Measurements from ENCODE around the gene ZNF511.

The ZNF511 gene

GRCh38 chr10:133294189-133294588 is 14.5 kb upstream of the ZNF511 start:
- DNase-seq (no peak), ATAC-seq (replicated peaks) (no peak)
- H3K4me3 Mint-ChIP-seq: no peak overlapping the region
- no peaks in the 10 kb centered on the region for H3K9me3 Mint-ChIP-seq
- no peak overlapping the region for H3K27ac Mint-ChIP-seq
- H3K36me3 Mint-ChIP-seq: peaks cover 43 to 58% of the 10 kb centered on the region in 2 donors
- peaks cover 3 to 7% of the 10 kb centered on the region in 2 donors for H3K4me1 Mint-ChIP-seq
- no peaks in the 10 kb centered on the region for H3K27me3 Mint-ChIP-seq

GRCh38 chr10:133295426-133296320 is 13.0 kb upstream of the ZNF511 start:
- no peak for DNase-seq
- H3K9me3 Mint-ChIP-seq: no peaks in the 10 kb centered on the region
- peak overlapping the region; percentile 5 for H3K27ac Mint-ChIP-seq
- no peak overlapping the region for H3K4me3 Mint-ChIP-seq
- H3K27me3 Mint-ChIP-seq: no peaks in the 10 kb centered on the region
- H3K36me3 Mint-ChIP-seq: peaks cover 48 to 62% of the 10 kb centered on the region in 2 donors
- no peak for ATAC-seq (replicated peaks)
- H3K4me1 Mint-ChIP-seq: peaks cover 4 to 7% of the 10 kb centered on the region in 2 donors

- Mint-ChIP-seq H3K27me3 (no peaks in the 10 kb centered on the region), H3K4me3 (no peak overlapping the region), H3K27ac (no peak overlapping the region), H3K36me3 (peaks cover 52 to 67% of the 10 kb centered on the region in 2 donors), H3K9me3 (no peaks in the 10 kb centered on the region), H3K4me1 (peaks cover 6 to 8% of the 10 kb centered on the region in 2 donors)
- no peak for ATAC-seq (replicated peaks)
- DNase-seq: no peak
Measured at GRCh38 chr10:133297504-133297903, 11.2 kb upstream of the ZNF511 start.

- Mint-ChIP-seq H3K36me3 (peaks cover 55 to 69% of the 10 kb centered on the region in 2 donors), H3K27ac (no peak overlapping the region), H3K4me3 (no peak overlapping the region), H3K27me3 (no peaks in the 10 kb centered on the region), H3K4me1 (peaks cover 6 to 11% of the 10 kb centered on the region in 2 donors), H3K9me3 (no peaks in the 10 kb centered on the region)
- DNase-seq (no peak), ATAC-seq (replicated peaks) (no peak)
Measured at GRCh38 chr10:133298466-133298865, 10.2 kb upstream of the ZNF511 start.

- ATAC-seq (replicated peaks): no peak
- DNase-seq: no peak
- H3K4me3 Mint-ChIP-seq: no peak overlapping the region
- no peaks in the 10 kb centered on the region for H3K27me3 Mint-ChIP-seq
- peaks cover 49 to 67% of the 10 kb centered on the region in 2 donors for H3K36me3 Mint-ChIP-seq
- no peaks in the 10 kb centered on the region for H3K9me3 Mint-ChIP-seq
- peaks cover 7 to 14% of the 10 kb centered on the region in 2 donors for H3K4me1 Mint-ChIP-seq
- H3K27ac Mint-ChIP-seq: no peak overlapping the region
Measured at GRCh38 chr10:133299224-133299623, 9.5 kb upstream of the ZNF511 start.

GRCh38 chr10:133299738-133300137 is 9.0 kb upstream of the ZNF511 start:
- ATAC-seq (replicated peaks) (no peak), DNase-seq (no peak)
- Mint-ChIP-seq H3K4me1 (peaks cover 7 to 15% of the 10 kb centered on the region in 2 donors), H3K27ac (no peak overlapping the region), H3K4me3 (no peak overlapping the region), H3K9me3 (no peaks in the 10 kb centered on the region), H3K27me3 (no peaks in the 10 kb centered on the region), H3K36me3 (peaks cover 46 to 63% of the 10 kb centered on the region in 2 donors)

GRCh38 chr10:133302230-133302629 is 6.5 kb upstream of the ZNF511 start:
- peaks cover 41 to 59% of the 10 kb centered on the region in 2 donors for H3K36me3 Mint-ChIP-seq
- H3K9me3 Mint-ChIP-seq: no peaks in the 10 kb centered on the region
- no peak overlapping the region for H3K4me3 Mint-ChIP-seq
- no peak overlapping the region for H3K27ac Mint-ChIP-seq
- DNase-seq (no peak), ATAC-seq (replicated peaks) (no peak)
- peaks cover 20 to 40% of the 10 kb centered on the region in 2 donors for H3K4me1 Mint-ChIP-seq
- no peaks in the 10 kb centered on the region for H3K27me3 Mint-ChIP-seq

GRCh38 chr10:133303206-133303605 is 5.5 kb upstream of the ZNF511 start:
- Mint-ChIP-seq H3K36me3 (peaks cover 33 to 54% of the 10 kb centered on the region in 2 donors), H3K27ac (no peak overlapping the region), H3K4me3 (no peak overlapping the region), H3K27me3 (no peaks in the 10 kb centered on the region), H3K9me3 (no peaks in the 10 kb centered on the region), H3K4me1 (peaks cover 27 to 50% of the 10 kb centered on the region in 2 donors)
- DNase-seq: no peak
- ATAC-seq (replicated peaks): no peak

GRCh38 chr10:133306097-133306476 is 2.6 kb upstream of the ZNF511 start:
- no peaks in the 10 kb centered on the region for H3K27me3 Mint-ChIP-seq
- no peaks in the 10 kb centered on the region for H3K9me3 Mint-ChIP-seq
- peaks cover 25 to 51% of the 10 kb centered on the region in 2 donors for H3K4me1 Mint-ChIP-seq
- peaks cover 17 to 35% of the 10 kb centered on the region in 2 donors for H3K36me3 Mint-ChIP-seq
- H3K27ac Mint-ChIP-seq: peak overlapping the region; percentile 93
- ATAC-seq (replicated peaks) (no peak), DNase-seq (no peak)
- peak overlapping the region; percentile 5 to 17 for H3K4me3 Mint-ChIP-seq

- Mint-ChIP-seq H3K27me3 (no peaks in the 10 kb centered on the region), H3K4me3 (peak overlapping the region; percentile 52 to 98), H3K36me3 (peaks cover 16 to 34% of the 10 kb centered on the region in 2 donors), H3K4me1 (peaks cover 25 to 51% of the 10 kb centered on the region in 2 donors), H3K9me3 (no peaks in the 10 kb centered on the region), H3K27ac (peak overlapping the region; percentile 99)
- no peak for ATAC-seq (replicated peaks)
- no peak for DNase-seq
Measured at GRCh38 chr10:133306941-133307379, 1.8 kb upstream of the ZNF511 start.

- ATAC-seq (replicated peaks) (peak; percentile 49 to 50), DNase-seq (peak; percentile 72)
- Mint-ChIP-seq H3K4me3 (peak overlapping the region; percentile 98), H3K9me3 (no peaks in the 10 kb centered on the region), H3K36me3 (peaks cover 17 to 33% of the 10 kb centered on the region in 2 donors), H3K27me3 (no peaks in the 10 kb centered on the region), H3K4me1 (peaks cover 25 to 47% of the 10 kb centered on the region in 2 donors), H3K27ac (peak overlapping the region; percentile 99)
Measured at GRCh38 chr10:133307776-133308420, 816 bp upstream of the ZNF511 start.

- peak; percentile 85 for DNase-seq
- ATAC-seq (replicated peaks): peak; percentile 76 to 87
- peaks cover 20 to 29% of the 10 kb centered on the region in 2 donors for H3K36me3 Mint-ChIP-seq
- H3K9me3 Mint-ChIP-seq: no peaks in the 10 kb centered on the region
- no peaks in the 10 kb centered on the region for H3K27me3 Mint-ChIP-seq
- H3K27ac Mint-ChIP-seq: peak overlapping the region; percentile 94
- peak overlapping the region; percentile 82 to 98 for H3K4me3 Mint-ChIP-seq
- H3K4me1 Mint-ChIP-seq: peaks cover 22 to 44% of the 10 kb centered on the region in 2 donors
Measured at GRCh38 chr10:133309100-133309719, 496 bp downstream of the ZNF511 start.

- peak overlapping the region; percentile 47 for H3K27ac Mint-ChIP-seq
- H3K27me3 Mint-ChIP-seq: no peaks in the 10 kb centered on the region
- H3K4me3 Mint-ChIP-seq: peak overlapping the region; percentile 32 to 53
- ATAC-seq (replicated peaks) (no peak), DNase-seq (no peak)
- peaks cover 26 to 46% of the 10 kb centered on the region in 2 donors for H3K4me1 Mint-ChIP-seq
- H3K36me3 Mint-ChIP-seq: peaks cover 23 to 33% of the 10 kb centered on the region in 2 donors
- no peaks in the 10 kb centered on the region for H3K9me3 Mint-ChIP-seq
Measured at GRCh38 chr10:133309720-133310398, 1.1 kb downstream of the ZNF511 start.

- H3K36me3 Mint-ChIP-seq: peaks cover 20 to 28% of the 10 kb centered on the region in 2 donors
Measured at GRCh38 chr10:133310399-133310755, 1.7 kb downstream of the ZNF511 start.

More at GRCh38 chr10:133310399-133310755, 1.7 kb downstream of the ZNF511 start:
- Mint-ChIP-seq H3K9me3 (no peaks in the 10 kb centered on the region), H3K4me1 (peaks cover 21 to 41% of the 10 kb centered on the region in 2 donors), H3K27me3 (no peaks in the 10 kb centered on the region), H3K27ac (no peak overlapping the region), H3K4me3 (no peak overlapping the region)
- no peak for DNase-seq
- no peak for ATAC-seq (replicated peaks)
